T47D (cell line): ENCODE data around the gene ZNF821.
A peak's percentile ranks its signal among the peaks of the same experiment; 100 is the strongest.

Source experiments
- DNase-seq, 2 experiments: peaks; one replicate each; pipeline versions ENCODE4 v3.0.0 to v3.0.0-alpha.2; 2011 to 2012; ENCODE audit warnings: low read depth in 1 of 2, low spot score in 1 of 2
- JUND ChIP-seq: IDR thresholded peaks from 2 replicates; pipeline ENCODE4 v1.6.1; 2012; ENCODE audit warnings: low read depth
- in situ Hi-C: cut with HindIII; loops from 2 replicates; pipeline ENCODE4 v1.10.0; 2016; ENCODE audit warnings: low sequenced_read_pairs, low pct_unique_long_range_greater_than_20kb

Gene ZNF821

GRCh38 chr16:71865173-71865863, 18.7 kb downstream of the ZNF821 start:
- TF ChIP-seq JUND = no peak
- no peak for DNase-seq
- in situ Hi-C loops = no loop called here

- in situ Hi-C loops = no loop called here
- DNase-seq = no peak
- TF ChIP-seq JUND = no peak
Observed at GRCh38 chr16:71863995-71864394, 20.0 kb downstream of the ZNF821 start.

- TF ChIP-seq JUND = no peak
- no peak for DNase-seq
- in situ Hi-C loops = no loop called here
Observed at GRCh38 chr16:71859762-71860521, 24.0 kb downstream of the ZNF821 start.

- in situ Hi-C loops = no loop called here
- TF ChIP-seq JUND = no peak
- no peak for DNase-seq
Observed at GRCh38 chr16:71855937-71856662, 27.9 kb downstream of the ZNF821 start.

GRCh38 chr16:71854369-71854948, 29.5 kb downstream of the ZNF821 start:
- in situ Hi-C loops = no loop called here
- no peak for TF ChIP-seq JUND
- no peak for DNase-seq

GRCh38 chr16:71853413-71853812, 30.6 kb downstream of the ZNF821 start:
- TF ChIP-seq JUND = no peak
- in situ Hi-C loops = no loop called here
- no peak for DNase-seq

- in situ Hi-C loops = no loop called here
- no peak for TF ChIP-seq JUND
Observed at GRCh38 chr16:71852561-71852960, 31.4 kb downstream of the ZNF821 start.

GRCh38 chr16:71852158-71852557, 31.8 kb downstream of the ZNF821 start:
- in situ Hi-C loops = no loop called here
- TF ChIP-seq JUND = no peak

More at GRCh38 chr16:71852561-71852960, 31.4 kb downstream of the ZNF821 start:
- DNase-seq = no peak

GRCh38 chr16:71851746-71852145, 32.2 kb downstream of the ZNF821 start:
- in situ Hi-C loops = no loop called here
- DNase-seq = no peak

More at GRCh38 chr16:71852158-71852557, 31.8 kb downstream of the ZNF821 start:
- no peak for DNase-seq

GRCh38 chr16:71848622-71849021, 35.4 kb downstream of the ZNF821 start:
- in situ Hi-C loops = no loop called here

More at GRCh38 chr16:71851746-71852145, 32.2 kb downstream of the ZNF821 start:
- no peak for TF ChIP-seq JUND

GRCh38 chr16:71847096-71847495, 36.9 kb downstream of the ZNF821 start:
- DNase-seq = no peak
- in situ Hi-C loops = no loop called here
- no peak for TF ChIP-seq JUND

More at GRCh38 chr16:71848622-71849021, 35.4 kb downstream of the ZNF821 start:
- TF ChIP-seq JUND = no peak
- no peak for DNase-seq

- no peak for TF ChIP-seq JUND
- in situ Hi-C loops = no loop called here
- DNase-seq = peak in 1 of 2 experiments; percentile 37
Observed at GRCh38 chr16:71846431-71846830, 37.6 kb downstream of the ZNF821 start.
